OCI-M2 (cell line): Measurements from ENCODE around the gene JAKMIP1.

Experiments
- DNase-seq: peaks from one replicate; lab custom pipeline; 2025; ENCODE audit not compliant: unreplicated experiment; lab: John Stamatoyannopoulos, UW

Gene JAKMIP1

GRCh38 chr4:6105311-6105911, 94.9 kb downstream of the JAKMIP1 start:
- DNase-seq: no peak

- DNase-seq: no peak
Observed at GRCh38 chr4:6104541-6105130, 95.7 kb downstream of the JAKMIP1 start.

- no peak for DNase-seq
Observed at GRCh38 chr4:6097581-6097980, 102.8 kb downstream of the JAKMIP1 start.

GRCh38 chr4:6095897-6096296, 104.5 kb downstream of the JAKMIP1 start:
- no peak for DNase-seq

GRCh38 chr4:6095023-6095752, 105.2 kb downstream of the JAKMIP1 start:
- DNase-seq: no peak

GRCh38 chr4:6093671-6094070, 106.7 kb downstream of the JAKMIP1 start:
- DNase-seq: no peak

- no peak for DNase-seq
Observed at GRCh38 chr4:6092971-6093370, 107.4 kb downstream of the JAKMIP1 start.

- DNase-seq: no peak
Observed at GRCh38 chr4:6092131-6092530, 108.2 kb downstream of the JAKMIP1 start.

- DNase-seq: no peak
Observed at GRCh38 chr4:6090931-6091330, 109.4 kb downstream of the JAKMIP1 start.

GRCh38 chr4:6088950-6089349, 111.4 kb downstream of the JAKMIP1 start:
- DNase-seq: no peak

GRCh38 chr4:6087669-6088341, 112.5 kb downstream of the JAKMIP1 start:
- no peak for DNase-seq

GRCh38 chr4:6086846-6087245, 113.5 kb downstream of the JAKMIP1 start:
- DNase-seq: no peak

GRCh38 chr4:6085691-6086628, 114.4 kb downstream of the JAKMIP1 start:
- DNase-seq: no peak

- no peak for DNase-seq
Observed at GRCh38 chr4:6085028-6085690, 115.2 kb downstream of the JAKMIP1 start.

- no peak for DNase-seq
Observed at GRCh38 chr4:6079965-6080364, 120.4 kb downstream of the JAKMIP1 start.

GRCh38 chr4:6078560-6078959, 121.8 kb downstream of the JAKMIP1 start:
- DNase-seq: no peak

GRCh38 chr4:6076391-6076790, 124.0 kb downstream of the JAKMIP1 start:
- DNase-seq: no peak

- no peak for DNase-seq
Observed at GRCh38 chr4:6074758-6075157, 125.6 kb downstream of the JAKMIP1 start.

GRCh38 chr4:6071959-6072720, 128.2 kb downstream of the JAKMIP1 start:
- no peak for DNase-seq
